Measurements from ENCODE around the gene ATP6AP2. TPM values are rescaled to one million over a fixed set of nuclear protein-coding genes. Genes with fewer than 3 reads are reported as not detected.

Gene ATP6AP2
- total and polyA plus RNA-seq, 2 of the 4 experiments (the other 2 are of a cell fraction): 76.2 to 175 TPM

- no peak for DNase-seq
- POLR2A ChIA-PET (ENCODE audit: unreplicated experiment): no interaction called here
- no TSS peak for BruUV-seq (replicated peaks)
- H3K23ac ChIP-seq (ENCODE audit: low read depth, low read length): no peak overlapping the region
- no peak overlapping the region for H3K14ac ChIP-seq (replicated peaks; ENCODE audit: low read depth, low read length)
- H3K4me3 ChIP-seq (ENCODE audit: insufficient read depth, low read depth, low read length): no peak overlapping the region
- H2AK9ac ChIP-seq (replicated peaks; ENCODE audit: low read depth, low read length, poor library complexity): no peak overlapping the region
- H2AFZ ChIP-seq (replicated peaks; ENCODE audit: low read length, poor library complexity): no peak overlapping the region
- H4K5ac ChIP-seq (ENCODE audit: low read depth, low read length): no peak overlapping the region
- H3K9me3 ChIP-seq (ENCODE audit: control insufficient read depth, insufficient read depth, low read length): no peaks in the 10 kb centered on the region
- in situ Hi-C loops (cut with MboI; ENCODE audit: low sequenced_read_pairs) (no loop called here), dilution Hi-C loops (cut with HindIII; ENCODE audit: low sequenced_read_pairs, unreplicated experiment) (no loop called here), intact Hi-C loops (cut with micrococcal nuclease) (no loop called here)
- H3K27ac ChIP-seq (ENCODE audit: insufficient read depth, low read length): no peak overlapping the region
- no peak overlapping the region for H3K18ac ChIP-seq (ENCODE audit: low read depth, low read length)
- H2BK5ac ChIP-seq (ENCODE audit: low read depth, low read length, poor library complexity, severe bottlenecking): no peak overlapping the region
- no peak overlapping the region for H4K91ac ChIP-seq (ENCODE audit: insufficient read depth, low read depth, low read length)
- ATAC-seq (ENCODE audit: low read depth): no peak
- TF ChIP-seq BHLHE40 (IDR thresholded peaks at IDR 0.05; ENCODE audit: low read depth, low read length) (no peak), CHD1 (IDR thresholded peaks at IDR 0.05; ENCODE audit: low read depth, low read length) (no peak), ELK1 (IDR thresholded peaks at IDR 0.05; ENCODE audit: borderline replicate concordance, low read depth, low read length) (no peak), CTCF (conservative IDR thresholded peaks at IDR 0.05; ENCODE audit: low read depth, low read length) (no peak), USF2 (IDR thresholded peaks at IDR 0.05; ENCODE audit: low read depth, low read length) (no peak), CEBPB (IDR thresholded peaks at IDR 0.05; ENCODE audit: low read depth, low read length) (no peak), SMC3 (IDR thresholded peaks at IDR 0.05; ENCODE audit: low read depth, low read length) (no peak), NFE2L2 (IDR thresholded peaks at IDR 0.05; ENCODE audit: low read depth, low read length) (no peak), POLR2A (IDR thresholded peaks at IDR 0.05; ENCODE audit: low read depth, low read length) (no peak), RFX5 (IDR thresholded peaks at IDR 0.05; ENCODE audit: low read depth, low read length) (no peak), MXI1 (IDR thresholded peaks at IDR 0.05; ENCODE audit: borderline replicate concordance, low read depth, low read length) (no peak), MAFK (IDR thresholded peaks at IDR 0.05; ENCODE audit: low read depth, low read length) (no peak), MAZ (IDR thresholded peaks at IDR 0.05; ENCODE audit: borderline replicate concordance, low read depth, low read length) (no peak), RAD21 (IDR thresholded peaks at IDR 0.05; ENCODE audit: low read length) (no peak), RCOR1 (IDR thresholded peaks at IDR 0.05; ENCODE audit: insufficient replicate concordance, low read length) (no peak), FOS (IDR thresholded peaks at IDR 0.05; ENCODE audit: low read depth, low read length) (no peak)
- H4K8ac ChIP-seq (ENCODE audit: low read depth in 2 of 2, low read length in 2 of 2): no peak overlapping the region
- H3K9me1 ChIP-seq (ENCODE audit: insufficient read depth, low read length): 0 out of 2 replicates have a peak, but pooled peaks cover 4% of the 10 kb centered on the region
- no peaks in the 10 kb centered on the region for H3K4me1 ChIP-seq (ENCODE audit: control insufficient read depth, insufficient read depth, low read length)
- no peak overlapping the region for H2BK120ac ChIP-seq (ENCODE audit: low read depth, low read length)
- WGBS, 2 experiments (ENCODE audit: extremely low coverage in 2 of 2, insufficient read length in 1 of 2): no CpG with 5 or more reads among the region's 7 CpGs
- no peak overlapping the region for H3K4ac ChIP-seq (ENCODE audit: low read depth, low read length)
- H3K4me2 ChIP-seq (ENCODE audit: low read depth, low read length): no peak overlapping the region
- no peak overlapping the region for H3K9ac ChIP-seq (ENCODE audit: low read depth, low read length)
- H2BK20ac ChIP-seq (ENCODE audit: low read depth, low read length): no peak overlapping the region
- H3K79me1 ChIP-seq (ENCODE audit: low read depth in 1 of 2, low read length in 2 of 2): peaks cover 0 to 6% of the 10 kb centered on the region in 2 experiments; a peak in 1 of 4 replicates
- H3K36me3 ChIP-seq (ENCODE audit: control insufficient read depth, insufficient read depth, low read length): no peaks in the 10 kb centered on the region
- H4K20me1 ChIP-seq (ENCODE audit: insufficient read depth, low read length): peaks cover 10% of the 10 kb centered on the region
- CTCF ChIA-PET: interaction anchor here (0.5 kb wide), 1 partner anchor 975 kb away, joined by 3 read pairs; no protein-coding TSS in a partner anchor
- H2AK5ac ChIP-seq (ENCODE audit: low read depth, low read length): no peak overlapping the region
- no peak overlapping the region for H2BK15ac ChIP-seq (ENCODE audit: low read depth, low read length)
- H3K27me3 ChIP-seq (ENCODE audit: control insufficient read depth, insufficient read depth, low read length): no peaks in the 10 kb centered on the region
- no peak overlapping the region for H3K56ac ChIP-seq (ENCODE audit: extremely low read depth, insufficient read depth, low read length)
Observed at GRCh38 chrX:40578039-40578695, 2.6 kb upstream of the ATP6AP2 start.

Data from IMR-90 (cell line).